GM12891 (cell line): ENCODE measurements around the gene GCHFR.

ENCODE experiments used
- POLR2A ChIP-seq: IDR thresholded peaks from 2 replicates; pipeline ENCODE4 v1.6.1; 2011; ENCODE audit warnings: low read depth, low read length, control low read depth
- POLR2AphosphoS5 ChIP-seq: IDR thresholded peaks from 2 replicates; pipeline ENCODE4 v1.6.1; 2011; ENCODE audit warnings: low read depth, low read length, control low read depth
- SPI1 ChIP-seq: IDR thresholded peaks from 2 replicates; pipeline ENCODE4 v1.6.1; 2011; ENCODE audit warnings: low read depth, low read length, control low read depth
- TAF1 ChIP-seq: IDR thresholded peaks from 2 replicates; pipeline ENCODE4 v1.6.1; 2011; ENCODE audit warnings: low read depth, low read length, control low read depth

DNA sequence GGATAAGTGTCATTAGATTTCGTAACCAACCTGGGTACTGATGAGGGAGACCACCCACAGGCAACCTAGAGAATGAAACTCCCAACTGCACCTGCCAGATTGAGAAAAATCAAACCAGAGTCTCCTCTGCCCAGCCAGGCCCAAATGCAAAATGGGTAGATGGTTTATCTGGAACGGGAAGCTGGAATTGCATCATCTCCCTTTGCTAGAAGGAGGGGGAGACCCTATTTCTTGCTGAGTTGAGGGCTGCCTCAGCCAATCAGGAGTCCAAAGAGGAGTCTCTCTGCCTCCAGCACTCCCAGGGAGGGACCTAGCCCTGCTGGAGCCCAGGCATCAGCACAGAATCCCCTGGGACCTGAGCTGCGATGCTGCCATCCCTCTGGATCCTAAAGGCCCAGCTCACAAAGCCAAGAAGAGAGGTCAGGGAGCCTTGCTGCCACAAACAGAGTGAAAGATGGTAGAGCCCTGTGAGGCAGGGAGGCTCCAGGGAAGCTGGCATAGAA is 16.9 kb upstream of the GCHFR start:
- TF ChIP-seq SPI1 (no peak), POLR2AphosphoS5 (no peak), POLR2A (no peak), TAF1 (no peak)
